Measurements from ENCODE around the gene RSPO4.
A peak's percentile ranks its signal among the peaks of the same experiment; 100 is the strongest.

The RSPO4 gene

DNA sequence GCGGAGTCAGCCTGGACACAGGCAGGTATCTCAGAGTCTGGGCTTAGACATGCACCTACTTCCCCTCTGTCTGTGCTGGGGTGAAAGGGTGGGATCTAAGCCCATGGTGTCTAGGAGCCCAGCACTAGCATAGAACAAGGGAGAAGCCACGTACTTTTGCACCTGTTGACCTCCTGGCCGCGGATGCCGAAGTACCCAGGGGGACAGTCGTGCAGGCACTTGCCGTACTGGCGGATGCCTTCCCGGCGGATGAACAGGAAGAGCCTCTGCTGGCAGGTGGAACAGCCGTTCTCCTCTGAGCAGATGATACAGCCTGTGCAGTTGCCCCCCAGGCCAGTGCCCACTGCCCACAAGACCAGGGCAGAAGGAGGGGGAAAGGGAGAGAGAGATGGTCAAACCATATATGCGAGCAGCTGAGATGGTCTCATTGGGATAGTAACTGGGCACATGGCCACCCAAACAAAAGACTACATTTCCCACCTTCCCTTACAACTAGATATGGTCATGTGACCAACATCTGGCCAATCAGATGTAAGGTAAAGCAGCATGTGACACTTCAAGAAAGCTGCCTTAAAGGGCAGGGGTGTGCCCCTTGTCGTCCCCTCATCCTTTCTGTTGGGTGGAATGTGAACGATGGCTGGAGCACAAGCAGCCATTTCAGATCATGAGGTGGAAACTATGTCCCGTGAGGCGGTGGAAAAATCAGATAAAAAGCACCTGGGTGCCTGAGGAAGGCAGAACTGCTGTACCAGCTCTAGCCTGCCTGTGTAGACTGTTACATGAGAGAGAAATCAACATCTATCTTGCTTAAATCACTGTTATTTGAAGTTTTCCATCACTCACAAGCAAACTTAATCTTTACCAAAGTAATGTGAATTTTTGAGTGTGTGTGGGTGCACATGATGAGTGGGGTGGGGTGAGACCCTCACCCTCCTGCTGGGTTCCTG lies 34.0 kb downstream of the RSPO4 start:
- no peak for DNase-seq (ENCODE audit: low read depth in 2 of 2)

DNA sequence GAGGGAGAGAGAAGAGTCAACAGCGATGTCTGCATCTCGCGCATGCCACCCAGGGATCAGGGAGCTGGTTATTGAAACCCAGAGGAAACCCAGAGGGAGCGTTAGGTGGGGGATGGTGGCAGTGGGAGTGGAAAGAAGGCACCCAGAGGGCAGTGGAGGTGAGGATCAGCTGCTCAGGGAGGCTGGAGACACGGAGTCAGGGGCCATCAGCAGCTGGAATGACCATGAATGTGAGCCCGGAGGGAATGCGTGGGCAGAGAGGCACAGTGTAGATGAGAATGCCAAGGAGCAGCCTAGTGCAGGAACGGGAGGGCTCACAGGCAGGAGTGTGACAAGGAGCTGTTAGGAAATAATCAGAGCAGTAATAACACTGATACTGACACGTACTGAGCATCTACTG lies 36.2 kb downstream of the RSPO4 start:
- no peak for DNase-seq (ENCODE audit: low read depth in 2 of 2)

DNA sequence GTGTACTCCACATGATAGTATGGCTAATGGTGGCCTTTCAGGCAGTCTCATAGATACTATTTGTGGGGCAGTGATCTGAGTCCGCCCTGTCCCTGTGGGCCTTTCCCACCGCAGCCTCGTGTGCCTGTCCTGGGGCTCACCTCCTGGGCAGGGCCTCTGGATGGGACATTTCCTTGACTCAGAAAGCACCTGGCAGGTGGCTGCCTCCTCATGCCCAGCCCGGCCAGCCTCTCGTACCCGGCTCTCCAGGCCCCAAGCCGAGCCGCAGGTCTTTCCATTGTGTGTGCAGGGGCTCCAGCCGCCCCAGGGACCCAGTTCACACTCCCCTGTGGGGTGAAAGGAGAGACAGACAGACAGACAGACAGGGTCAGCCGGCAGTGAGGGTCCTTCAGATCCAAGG lies 38.3 kb downstream of the RSPO4 start:
- DNase-seq (ENCODE audit: low read depth in 2 of 2) = no peak

DNA sequence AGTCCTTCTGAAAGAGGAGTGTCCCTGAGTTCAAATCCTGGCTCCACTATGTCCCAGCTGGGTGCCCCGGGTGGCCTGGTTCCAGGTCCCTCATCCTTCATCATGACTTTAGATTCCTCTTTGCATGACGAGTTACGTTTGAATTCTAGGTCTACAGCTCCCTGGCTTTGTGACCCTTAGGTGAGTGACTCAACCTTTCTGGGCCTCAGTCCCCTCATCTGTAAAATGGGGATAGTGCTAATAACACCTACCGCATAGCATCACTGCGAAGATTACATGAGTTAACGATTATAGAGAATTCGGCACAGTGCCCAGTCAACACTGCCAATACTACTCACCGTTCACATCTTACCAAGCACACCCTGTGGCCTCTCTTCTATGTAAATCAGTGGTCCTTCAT lies 39.4 kb downstream of the RSPO4 start:
- DNase-seq (ENCODE audit: low read depth in 2 of 2) = no peak

DNA sequence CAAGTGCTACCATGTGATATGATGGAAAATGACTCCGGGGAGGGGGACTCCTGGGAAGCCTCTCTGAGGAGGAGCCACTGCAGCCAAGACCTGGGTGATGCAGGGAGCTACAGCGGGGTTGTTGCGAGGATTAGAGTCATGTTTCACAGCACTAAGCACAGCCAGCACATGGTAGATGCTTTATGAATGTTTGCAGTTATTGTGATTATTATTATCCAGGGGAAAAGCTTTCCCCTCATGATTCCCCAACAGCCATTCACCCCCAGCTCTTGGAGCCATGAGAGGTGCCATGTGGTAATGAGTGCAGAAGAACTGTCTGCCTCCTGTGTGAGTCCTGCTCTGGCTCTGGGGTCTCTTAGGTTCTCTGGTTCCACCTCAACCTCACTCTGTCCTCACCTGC lies 39.9 kb downstream of the RSPO4 start:
- no peak for DNase-seq (ENCODE audit: low read depth in 2 of 2)

DNA sequence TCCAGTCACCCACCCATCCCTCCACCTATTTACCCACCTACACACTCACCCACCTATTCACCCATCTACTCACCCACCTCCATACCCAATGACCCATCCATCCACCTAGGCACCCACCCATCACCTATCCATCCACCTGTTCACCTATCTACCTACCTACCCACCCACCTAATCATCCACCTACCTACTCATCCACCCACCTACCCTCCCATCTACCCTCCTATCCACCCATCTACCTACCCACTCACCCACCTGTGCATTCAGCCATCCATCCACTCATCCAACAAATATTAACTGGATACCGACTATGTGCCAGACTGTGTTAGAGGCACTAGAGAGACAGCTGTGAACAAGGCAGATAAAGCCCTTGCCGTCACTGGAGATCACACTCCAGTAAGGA lies 40.3 kb downstream of the RSPO4 start:
- DNase-seq (ENCODE audit: low read depth in 2 of 2) = no peak

DNA sequence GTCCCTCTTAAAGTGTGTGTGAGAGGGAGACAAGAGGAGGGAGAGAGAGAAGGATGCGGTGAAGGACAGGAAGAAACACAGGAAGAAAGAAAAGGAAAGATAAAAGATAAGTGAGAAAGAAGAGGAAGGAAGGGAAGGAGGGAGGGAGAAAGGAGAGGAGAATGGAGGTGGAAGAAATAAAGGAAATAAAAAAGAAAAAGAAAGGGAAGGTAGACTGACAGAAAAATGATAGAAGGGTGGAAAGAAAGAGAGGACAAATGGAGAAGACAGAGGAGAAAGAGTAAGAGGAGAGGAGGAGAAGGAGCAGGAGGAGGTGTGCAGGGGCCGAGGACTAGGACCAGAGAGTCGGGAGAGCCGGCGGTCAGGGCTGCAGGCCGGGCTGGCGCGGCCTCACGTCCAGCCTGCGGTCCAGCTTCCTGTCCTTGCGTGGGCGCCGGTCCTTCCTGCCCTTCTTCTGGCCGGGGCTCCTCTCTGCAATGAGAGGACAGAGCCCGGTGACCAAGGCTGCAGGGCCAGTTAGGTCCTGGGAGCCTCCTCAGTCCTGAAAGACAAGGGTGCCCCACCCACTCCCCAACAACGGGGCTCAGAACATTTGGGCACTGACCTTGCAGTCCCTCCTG lies 42.0 kb downstream of the RSPO4 start:
- DNase-seq (ENCODE audit: low read depth in 2 of 2) = no peak

DNA sequence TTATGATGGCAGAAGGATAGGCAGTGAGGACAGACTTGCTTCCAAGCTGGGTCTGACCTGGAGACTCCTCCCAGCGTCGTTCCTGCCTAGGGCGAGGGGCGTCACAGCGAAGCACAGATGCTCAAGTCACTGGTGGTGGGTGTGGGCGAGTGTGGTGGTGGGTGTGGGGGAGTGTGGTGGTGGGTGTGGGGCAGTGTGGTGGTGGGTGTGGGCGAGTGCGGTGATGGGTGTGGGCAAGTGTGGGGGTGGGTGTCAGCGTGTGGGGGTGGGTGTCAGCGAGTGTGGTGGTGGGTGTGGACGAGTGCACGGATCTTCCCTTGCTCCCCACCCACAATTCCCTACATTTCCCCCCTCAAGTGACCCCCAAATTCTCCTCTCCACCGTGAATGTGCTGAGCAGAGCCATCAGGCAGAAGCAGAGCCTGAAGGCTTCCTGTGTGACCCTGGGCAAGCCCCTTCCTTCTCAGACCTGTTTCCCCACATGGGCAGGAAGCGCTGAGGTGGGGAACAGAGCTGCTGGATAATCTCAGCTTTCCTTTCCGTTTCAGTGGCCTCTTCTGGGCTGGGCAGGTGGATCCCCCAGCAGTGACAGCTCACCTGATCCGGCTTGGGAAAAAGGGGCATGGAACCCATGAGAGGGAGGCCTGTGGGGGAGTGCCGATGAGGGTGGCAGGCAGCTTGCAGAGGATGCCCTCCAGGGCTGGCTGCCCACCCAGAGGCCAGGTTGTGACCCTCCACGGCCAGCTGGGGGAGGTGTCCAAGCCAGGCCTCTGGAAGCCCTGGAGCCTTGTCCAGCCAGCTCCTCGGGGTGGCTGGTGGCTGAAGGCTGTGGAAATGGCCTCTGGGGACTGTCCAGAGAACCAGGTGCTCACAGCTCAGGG lies 42.9 kb downstream of the RSPO4 start:
- DNase-seq (ENCODE audit: low read depth in 2 of 2) = no peak

DNA sequence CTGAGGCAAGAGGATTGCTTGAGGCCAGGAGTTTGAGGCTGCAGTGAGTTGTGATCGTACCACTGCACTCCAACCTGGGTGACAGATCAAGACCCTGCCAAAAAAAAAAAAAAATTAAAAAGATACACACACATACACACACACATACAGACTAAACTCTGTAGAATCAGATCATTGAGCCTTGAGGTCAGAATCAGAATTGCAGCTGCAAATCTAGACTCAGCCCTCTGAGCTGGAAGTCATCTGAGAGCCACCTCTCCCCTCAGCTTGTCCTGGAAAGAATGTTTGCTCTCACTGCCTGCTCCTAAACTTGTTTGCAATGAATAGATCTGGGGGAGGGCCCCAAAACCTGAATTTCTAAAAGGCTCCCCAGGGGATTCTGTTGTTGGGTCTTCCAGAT lies 44.6 kb downstream of the RSPO4 start:
- no peak for DNase-seq (ENCODE audit: low read depth in 2 of 2)

DNA sequence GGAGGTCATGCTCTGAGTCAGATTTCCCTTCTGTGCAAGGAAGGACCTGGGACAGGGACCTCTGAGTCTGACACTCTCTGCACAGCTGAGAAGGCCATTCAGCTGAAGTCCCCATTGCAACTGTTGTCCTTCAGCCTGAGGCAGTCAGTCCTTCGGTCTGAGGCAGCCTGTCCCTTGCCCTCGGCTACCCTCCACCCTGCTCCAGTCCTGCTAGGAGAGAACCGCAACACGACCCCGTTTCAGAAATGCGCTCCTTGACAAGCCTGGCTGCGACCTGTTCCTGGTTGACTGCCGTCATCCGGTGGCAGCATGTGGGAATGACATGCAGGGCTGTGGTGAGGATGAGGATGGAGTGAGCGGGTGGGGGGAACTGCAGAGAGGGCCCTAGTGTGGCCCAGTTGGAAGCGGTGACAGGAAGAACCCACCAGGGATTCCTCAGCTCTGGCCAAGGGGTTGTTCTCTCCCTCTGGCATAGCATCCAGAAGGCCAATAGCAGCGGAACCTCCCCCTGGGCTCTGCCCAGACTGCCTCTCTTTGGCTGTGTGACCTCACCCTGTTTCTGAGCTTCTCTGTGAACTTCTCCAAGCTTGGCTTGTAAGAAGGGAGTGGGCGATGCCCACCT lies 45.7 kb downstream of the RSPO4 start:
- DNase-seq (ENCODE audit: low read depth in 2 of 2) = peak; percentile 43 to 48

DNA sequence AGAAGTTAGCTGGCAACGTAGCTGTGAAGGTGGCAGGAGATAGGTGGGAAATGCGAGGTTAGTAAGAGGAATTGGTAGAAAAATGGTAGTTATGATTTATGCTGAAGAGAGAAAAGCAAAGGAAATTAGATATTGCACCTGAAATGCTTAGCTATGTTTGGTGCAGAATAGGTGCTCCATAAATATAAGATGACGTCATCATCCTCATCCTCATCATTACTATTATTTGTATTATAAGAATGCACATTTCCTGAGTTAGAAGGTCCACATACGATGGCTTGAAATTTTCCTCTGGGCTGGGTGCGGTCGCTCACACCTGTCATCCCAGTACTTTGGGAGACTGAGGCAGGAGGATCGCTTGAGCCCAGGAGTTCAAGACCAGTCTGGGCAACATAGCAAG lies 46.5 kb downstream of the RSPO4 start:
- no peak for DNase-seq (ENCODE audit: low read depth in 2 of 2)

DNA sequence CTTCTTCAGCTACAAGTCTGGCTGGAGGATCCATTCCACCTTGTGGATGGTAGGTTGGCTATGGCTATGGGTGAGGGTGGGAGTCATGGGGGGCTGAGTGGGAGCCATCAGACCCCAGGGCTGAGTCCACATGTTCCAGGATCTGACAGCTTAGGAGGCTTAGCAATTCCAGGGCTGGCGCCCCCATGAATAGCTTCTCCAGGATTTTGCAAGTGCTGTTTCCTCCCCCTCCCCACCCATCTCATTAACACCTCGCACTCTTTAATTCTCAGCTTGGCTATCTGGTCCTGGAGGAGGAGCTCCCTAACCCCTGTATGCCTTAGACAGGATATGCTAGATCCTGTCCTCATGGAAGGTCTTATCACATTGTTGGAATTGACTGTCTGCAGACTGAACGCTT lies 47.0 kb downstream of the RSPO4 start:
- DNase-seq (ENCODE audit: low read depth in 2 of 2) = no peak

DNA sequence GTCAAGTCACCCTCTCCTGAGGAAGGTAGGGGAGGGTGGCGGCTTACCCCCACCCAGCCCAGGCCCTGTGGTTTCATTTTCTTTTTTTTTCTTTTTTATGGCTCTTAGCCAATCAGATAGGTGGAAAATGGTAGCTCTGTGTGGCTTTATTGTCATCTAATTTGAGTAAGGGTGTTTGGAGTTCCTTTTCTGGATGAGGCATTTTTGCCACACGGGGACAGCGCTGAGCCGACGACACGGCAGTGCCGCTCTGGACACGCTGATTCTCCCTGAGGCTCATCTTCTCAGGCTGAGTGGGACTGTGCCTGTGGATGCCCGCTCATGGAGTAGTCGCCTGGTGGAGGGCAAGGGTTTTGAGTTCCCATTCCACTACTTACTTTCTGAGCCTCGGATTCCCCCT lies 48.4 kb downstream of the RSPO4 start:
- no peak for DNase-seq (ENCODE audit: low read depth in 2 of 2)

DNA sequence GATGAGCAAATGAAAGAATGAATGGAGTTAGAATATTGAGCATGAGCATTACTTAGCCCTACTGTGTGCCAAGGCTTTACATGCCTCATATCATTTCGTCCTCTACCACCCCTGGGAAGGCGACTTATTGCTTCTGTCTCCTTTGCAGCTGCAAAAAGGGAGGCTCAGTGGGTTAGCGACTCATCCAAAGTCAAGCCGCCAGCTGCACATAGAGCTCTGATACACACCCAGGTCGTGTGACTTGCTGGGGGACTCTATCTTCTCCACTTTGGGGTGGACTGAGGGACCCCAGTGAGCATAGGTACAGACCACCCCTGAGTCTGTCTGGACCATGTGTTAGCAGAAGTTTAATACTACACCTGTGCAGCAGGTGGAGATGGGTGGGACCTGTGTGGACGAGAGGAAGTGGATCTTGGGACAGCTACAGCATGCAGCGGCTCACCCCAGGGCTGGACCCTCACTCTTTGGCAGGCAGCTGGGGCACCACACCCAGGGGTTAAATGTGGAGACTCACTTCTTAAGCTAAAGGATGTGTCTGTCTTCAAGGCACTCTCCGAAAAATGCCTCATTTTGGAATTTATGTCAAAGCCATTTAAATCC lies 49.8 kb downstream of the RSPO4 start:
- no peak for DNase-seq (ENCODE audit: low read depth in 2 of 2)

DNA sequence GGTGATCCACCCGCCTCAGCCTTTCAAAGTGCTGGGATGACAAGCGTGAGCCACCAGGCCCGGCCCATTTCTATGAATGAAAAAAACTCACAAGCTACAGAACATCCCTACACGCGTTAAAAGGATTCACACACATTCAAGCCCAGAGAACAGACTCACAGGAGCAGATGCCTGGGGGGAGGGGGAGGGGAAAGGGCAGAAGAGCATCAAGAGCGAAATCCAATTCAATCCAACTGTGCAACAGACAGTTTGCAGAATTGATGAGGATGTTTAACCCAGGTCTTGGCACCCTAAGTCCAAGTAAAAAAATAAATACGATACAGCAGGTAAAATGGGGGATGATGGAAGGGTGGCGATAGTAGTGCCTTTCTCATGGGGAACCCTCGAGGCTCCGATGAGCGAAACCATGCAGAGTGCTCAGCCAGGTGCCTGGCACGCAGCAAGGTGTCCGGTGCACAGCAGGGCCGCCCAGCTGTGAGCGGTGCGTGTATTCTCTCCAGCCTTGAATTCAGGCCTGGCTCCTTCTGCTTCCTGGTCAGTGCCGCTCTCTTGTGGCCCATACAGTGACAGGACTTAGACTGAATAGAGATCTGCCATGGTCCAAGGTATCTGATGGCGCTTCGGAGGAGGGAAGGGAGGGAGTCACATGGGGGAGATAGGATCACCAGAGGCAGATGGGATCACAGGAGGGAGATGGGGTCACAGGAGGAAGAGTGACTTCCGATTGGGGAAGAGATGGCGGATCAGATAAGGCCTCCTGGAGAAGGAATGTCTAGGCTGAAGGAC lies 50.5 kb downstream of the RSPO4 start:
- DNase-seq (ENCODE audit: low read depth in 2 of 2) = no peak

DNA sequence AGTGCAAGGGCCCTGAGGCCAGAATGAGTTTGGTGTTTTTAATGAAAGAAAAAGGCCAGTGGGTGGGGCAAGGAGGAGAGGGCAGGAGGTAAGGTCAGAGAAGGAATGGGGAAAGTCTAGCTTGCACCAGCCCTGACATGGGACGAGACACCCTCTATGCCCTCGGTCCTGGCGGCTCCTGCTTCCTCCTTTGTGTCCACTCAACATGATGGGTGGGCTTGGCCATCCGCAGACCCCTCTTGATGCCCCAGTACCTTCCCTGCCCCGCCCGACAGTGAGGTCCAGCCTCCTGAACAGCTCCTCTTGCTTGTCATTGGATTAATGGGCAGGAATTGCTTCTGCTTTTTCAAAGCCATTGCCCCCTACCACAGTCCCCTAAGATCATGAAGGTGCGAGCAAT lies 52.4 kb downstream of the RSPO4 start:
- DNase-seq (ENCODE audit: low read depth in 2 of 2) = no peak

DNA sequence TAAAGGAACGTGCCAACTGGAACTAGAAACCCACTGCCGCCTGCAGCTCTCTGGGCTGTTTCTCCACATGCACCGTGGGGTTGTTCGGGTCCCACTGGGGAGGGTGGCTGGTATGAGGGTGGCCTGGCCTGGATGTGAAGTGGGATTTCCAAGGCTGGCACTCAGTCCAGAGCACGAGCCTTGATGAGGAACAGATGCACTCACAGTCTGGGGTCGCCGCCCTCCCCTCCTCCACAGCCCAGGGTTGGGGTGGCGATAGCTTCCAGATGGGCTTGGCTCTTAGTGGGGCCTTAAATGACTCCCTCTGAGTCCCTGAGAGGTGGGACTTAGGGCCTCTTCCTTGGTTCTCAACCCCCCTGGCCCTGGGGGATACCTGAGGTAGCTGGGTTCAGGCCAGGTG lies 55.3 kb downstream of the RSPO4 start:
- no peak for DNase-seq (ENCODE audit: low read depth in 2 of 2)

DNA sequence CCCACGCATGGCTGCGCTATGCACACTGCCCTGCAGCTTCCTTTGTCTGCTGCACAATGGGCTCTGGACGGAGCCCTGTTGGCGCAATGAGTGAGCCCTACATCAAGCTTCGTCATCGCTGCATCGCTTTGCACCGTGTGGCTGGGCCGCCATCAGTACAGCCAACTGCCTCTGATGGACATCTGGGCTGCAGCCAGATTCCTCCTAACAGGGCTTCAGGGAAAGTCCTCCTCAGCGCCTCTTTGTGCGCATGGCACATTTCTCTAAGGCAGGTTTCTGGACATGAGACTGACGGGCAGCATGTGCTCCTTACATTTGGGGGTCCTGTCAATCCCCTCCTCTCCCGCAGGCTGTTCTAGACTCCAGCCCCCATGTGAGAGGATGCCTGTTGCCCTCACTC lies 56.3 kb downstream of the RSPO4 start:
- DNase-seq (ENCODE audit: low read depth in 2 of 2) = no peak

DNA sequence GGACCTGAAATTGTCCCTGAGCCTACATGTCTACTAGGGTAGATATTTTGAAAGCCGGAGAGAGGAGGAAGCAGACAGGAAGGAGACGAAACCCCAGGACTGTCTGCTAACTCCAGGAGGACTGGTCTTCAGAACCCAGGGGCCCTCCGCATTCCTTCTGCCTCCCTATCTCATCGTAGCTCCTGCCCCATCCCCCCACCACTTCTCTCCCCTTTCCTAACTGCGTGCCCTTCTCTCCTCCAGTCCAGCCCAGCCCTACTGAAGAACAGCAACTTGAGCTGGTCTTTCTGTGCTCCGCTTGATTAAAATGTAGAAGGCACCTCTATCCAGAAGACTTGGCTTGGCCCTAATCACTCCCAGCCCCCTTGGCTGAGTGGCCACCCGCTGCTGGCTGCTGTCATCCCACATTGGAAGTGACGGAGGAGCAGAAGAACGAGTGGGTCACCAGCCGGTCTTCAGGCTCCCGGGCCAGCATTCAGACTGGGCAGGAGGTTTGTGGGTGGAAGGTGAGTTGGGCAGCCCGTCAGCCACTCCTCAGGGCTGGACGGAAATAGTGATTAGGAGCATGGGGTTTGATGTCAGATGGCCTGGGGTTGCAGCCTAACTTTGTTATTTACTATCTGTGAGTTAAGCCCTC lies 57.2 kb downstream of the RSPO4 start:
- no peak for DNase-seq (ENCODE audit: low read depth in 2 of 2)

DNA sequence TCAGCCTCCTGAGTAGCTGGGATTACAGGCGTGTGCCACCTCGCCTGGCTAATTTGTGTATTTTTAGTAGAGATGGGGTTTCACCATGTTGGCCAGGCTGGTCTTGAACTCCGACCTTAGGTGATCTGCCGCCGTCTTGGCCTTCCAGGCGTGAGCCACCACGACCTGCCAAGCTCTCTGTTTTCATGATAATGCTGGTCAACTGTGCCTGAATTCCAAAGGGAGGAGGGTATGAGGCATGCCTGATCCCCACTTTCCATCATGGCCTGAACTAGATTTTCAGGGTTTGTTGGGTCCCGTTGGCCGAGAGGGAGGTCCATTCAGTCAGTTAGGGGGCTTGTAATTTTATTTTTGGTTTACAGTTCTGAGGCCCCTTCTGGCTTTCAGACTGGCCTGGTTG lies 58.0 kb downstream of the RSPO4 start:
- DNase-seq (ENCODE audit: low read depth in 2 of 2) = no peak

All from stimulated activated CD8-positive, alpha-beta memory T cell treated with anti-CD3 and anti-CD28 coated beads, Interleukin-7, amount 100 ng/mL, for 4 hours (primary cell).